Coronary artery (tissue), 2 donors: ENCODE data around the gene MXI1.
"Not testable (repeated sequence)": the region's sequence is repeated elsewhere in the genome, so short reads cannot be mapped to it uniquely, and the experiment has no call there.

ENCODE experiments used
- DNase-seq: peaks from one replicate; pipeline ENCODE4 v3.0.0-alpha.2; 2017; ENCODE audit warnings: low spot score
- H3K27ac ChIP-seq, 2 donors: fragments of 200-600 bp; sonication (generic); one replicate each; pipeline ENCODE4 v1.5.1; 2016 to 2019
- H3K4me3 ChIP-seq: fragments of 200-600 bp; sonication (generic); 2 replicates; pipeline ENCODE4 v1.5.1; 2016; ENCODE audit warnings: mild to moderate bottlenecking, moderate library complexity
- TF ChIP-seq, protein P1 (sequence below): fragments of 200-600 bp; sonication (generic); IDR thresholded peaks from one replicate; pipeline ENCODE4 v1.5.1; 2019; ENCODE audit warnings: antibody characterized with exemption

The MXI1 gene

GRCh38 chr10:110181451-110181850, 26.0 kb upstream of the MXI1 start:
- no peak overlapping the region for H3K27ac ChIP-seq
- DNase-seq: no peak
- TF ChIP-seq, protein P1, sequence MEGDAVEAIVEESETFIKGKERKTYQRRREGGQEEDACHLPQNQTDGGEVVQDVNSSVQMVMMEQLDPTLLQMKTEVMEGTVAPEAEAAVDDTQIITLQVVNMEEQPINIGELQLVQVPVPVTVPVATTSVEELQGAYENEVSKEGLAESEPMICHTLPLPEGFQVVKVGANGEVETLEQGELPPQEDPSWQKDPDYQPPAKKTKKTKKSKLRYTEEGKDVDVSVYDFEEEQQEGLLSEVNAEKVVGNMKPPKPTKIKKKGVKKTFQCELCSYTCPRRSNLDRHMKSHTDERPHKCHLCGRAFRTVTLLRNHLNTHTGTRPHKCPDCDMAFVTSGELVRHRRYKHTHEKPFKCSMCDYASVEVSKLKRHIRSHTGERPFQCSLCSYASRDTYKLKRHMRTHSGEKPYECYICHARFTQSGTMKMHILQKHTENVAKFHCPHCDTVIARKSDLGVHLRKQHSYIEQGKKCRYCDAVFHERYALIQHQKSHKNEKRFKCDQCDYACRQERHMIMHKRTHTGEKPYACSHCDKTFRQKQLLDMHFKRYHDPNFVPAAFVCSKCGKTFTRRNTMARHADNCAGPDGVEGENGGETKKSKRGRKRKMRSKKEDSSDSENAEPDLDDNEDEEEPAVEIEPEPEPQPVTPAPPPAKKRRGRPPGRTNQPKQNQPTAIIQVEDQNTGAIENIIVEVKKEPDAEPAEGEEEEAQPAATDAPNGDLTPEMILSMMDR: no peak

DNA sequence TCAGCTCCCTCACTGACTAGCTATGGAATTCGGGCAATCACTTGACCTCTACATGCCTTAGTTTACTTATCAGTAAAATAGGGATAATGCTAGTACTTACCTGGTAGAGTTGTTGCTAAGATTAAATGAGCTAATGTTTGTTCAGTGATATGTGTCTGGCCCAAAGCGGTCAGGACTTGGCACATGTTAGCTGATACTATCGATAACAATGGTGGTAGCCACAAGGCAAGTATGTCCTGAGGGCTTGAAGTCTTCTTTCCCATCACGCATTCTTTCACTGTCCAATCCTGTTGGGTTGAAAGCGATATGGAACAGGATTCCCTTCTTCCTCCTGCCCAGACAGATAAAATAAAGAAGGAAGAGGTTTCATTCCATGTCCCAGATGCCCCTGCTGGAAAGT, 25.5 kb upstream of the MXI1 start:
- TF ChIP-seq, protein P1: no peak

More at GRCh38 chr10:110181451-110181850, 26.0 kb upstream of the MXI1 start:
- H3K4me3 ChIP-seq: no peak overlapping the region

GRCh38 chr10:110184398-110184797, 23.0 kb upstream of the MXI1 start:
- Histone ChIP-seq H3K27ac (no peak overlapping the region), H3K4me3 (no peak overlapping the region)
- TF ChIP-seq, protein P1: no peak
- DNase-seq: no peak

More for the DNA sequence above, 25.5 kb upstream of the MXI1 start:
- DNase-seq: no peak
- Histone ChIP-seq H3K27ac (no peak overlapping the region), H3K4me3 (no peak overlapping the region)

DNA sequence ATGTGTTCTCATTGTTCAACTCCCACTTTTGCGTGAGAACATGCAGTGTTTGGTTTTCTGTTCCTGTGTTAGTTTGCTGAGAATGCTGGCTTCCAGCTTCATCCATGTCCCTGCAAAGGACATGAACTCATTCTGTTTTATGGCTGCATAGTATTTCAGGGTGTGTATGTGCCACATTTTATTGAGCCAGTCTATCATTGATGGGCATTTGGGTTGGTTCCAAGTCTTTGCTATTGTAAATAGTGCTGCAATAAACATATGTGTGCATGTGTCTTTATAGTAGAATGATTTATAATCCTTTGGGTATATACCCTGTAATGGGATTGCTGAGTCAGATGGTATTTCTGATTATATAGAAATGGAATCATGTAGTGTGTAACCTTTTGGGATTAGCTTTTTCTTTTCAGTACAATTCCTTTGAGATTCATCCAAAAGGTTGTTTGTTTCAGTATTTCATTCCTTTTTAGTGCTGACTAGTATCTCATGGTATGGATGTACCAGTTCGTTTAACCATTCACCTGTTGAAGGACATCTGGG, 21.7 kb upstream of the MXI1 start:
- DNase-seq, H3K4me3 ChIP-seq, H3K27ac ChIP-seq: not testable (repeated sequence)

GRCh38 chr10:110190170-110190569, 17.2 kb upstream of the MXI1 start:
- TF ChIP-seq, protein P1: no peak
- DNase-seq: no peak
- no peak overlapping the region for H3K4me3 ChIP-seq
- no peak overlapping the region for H3K27ac ChIP-seq

- Histone ChIP-seq H3K27ac (no peak overlapping the region), H3K4me3 (no peak overlapping the region)
- TF ChIP-seq, protein P1: no peak
- DNase-seq: no peak
These were observed 14.9 kb upstream of the MXI1 start for GRCh38 chr10:110192552-110192951.

DNA sequence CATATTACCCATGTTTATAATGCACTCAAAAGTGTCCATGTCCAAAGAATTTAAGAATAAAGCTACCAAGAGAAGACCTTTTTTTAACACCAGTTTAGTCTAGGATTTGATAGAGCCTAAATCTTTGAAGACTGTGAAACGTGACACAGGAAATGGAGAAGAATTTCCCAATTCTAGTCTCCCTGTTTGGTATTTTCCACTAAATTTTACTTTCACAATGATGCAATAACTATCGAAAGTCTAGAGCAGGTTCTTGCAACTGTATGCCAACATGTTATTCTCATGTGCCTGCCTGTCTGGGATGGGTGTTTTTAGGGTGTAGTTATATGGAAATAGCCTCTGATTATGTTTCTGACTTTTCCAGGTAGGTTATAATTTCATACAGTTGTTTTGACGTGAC, 6.9 kb upstream of the MXI1 start:
- TF ChIP-seq, protein P1: no peak
- no peak overlapping the region for H3K27ac ChIP-seq
- no peak overlapping the region for H3K4me3 ChIP-seq
- DNase-seq: no peak

- not testable (repeated sequence) for DNase-seq, H3K27ac ChIP-seq, H3K4me3 ChIP-seq
These were observed 6.4 kb upstream of the MXI1 start for GRCh38 chr10:110201046-110201445.
